ENCODE measurements around the gene CEP20. TPM values are rescaled to one million over a fixed set of nuclear protein-coding genes. Genes with fewer than 3 reads are reported as not detected.

Gene CEP20
- total and polyA plus RNA-seq, 10 of the 15 experiments (the other 5 are each of a cell fraction or from before 2014, with no cell fraction given): 33.4 to 57.8 (median 52.6) TPM

GRCh38 chr16:15864939-15865338 is 23.5 kb downstream of the CEP20 start:
- FAIRE-seq (no peak), ATAC-seq (no peak), DNase-seq (ENCODE audit: low read depth, low spot score) (no peak)
- SMC1A ChIA-PET (ENCODE audit: uncharacterized antibody, unreplicated experiment): no interaction called here
- no peaks in the 10 kb centered on the region for H3K9me3 ChIP-seq (replicated peaks; ENCODE audit: control insufficient read depth, insufficient read depth, low read length)
- in situ Hi-C loops (cut with MboI): no loop called here
- H3K4me1 ChIP-seq (ENCODE audit: control insufficient read depth, insufficient read depth, low read length): no peaks in the 10 kb centered on the region
- H3K27ac ChIP-seq (ENCODE audit: control insufficient read depth, insufficient read depth): no peak overlapping the region
- no peaks in the 10 kb centered on the region for H3K27me3 ChIP-seq (replicated peaks in 1 of 2; ENCODE audit: control insufficient read depth in 2 of 2, insufficient read depth in 2 of 2, low read length in 1 of 2)
- RAD21 ChIA-PET (ENCODE audit: unreplicated experiment): no interaction called here
- intact Hi-C loops (cut with micrococcal nuclease; ENCODE audit: unreplicated experiment): no loop called here
- no peak overlapping the region for H3K4me2 ChIP-seq (ENCODE audit: control insufficient read depth, insufficient read depth)
- no peak overlapping the region for H3K9ac ChIP-seq (ENCODE audit: control insufficient read depth, insufficient read depth, low read length)
- POLR2A ChIA-PET: no interaction called here
- H3K79me2 ChIP-seq (ENCODE audit: control insufficient read depth, insufficient read depth, low read length): no peaks in the 10 kb centered on the region
- 98% methylated on average over 5 of the region's 5 CpGs for WGBS (ENCODE audit: insufficient coverage, insufficient replicate concordance, low lambda C conversion rate, missing lambda C conversion rate)
- TF ChIP-seq CEBPB (IDR thresholded peaks at IDR 0.05; ENCODE audit: borderline replicate concordance in 1 of 2, low read depth in 2 of 2, low read length in 2 of 2): no peak
- no peak for TF ChIP-seq FOS (IDR thresholded peaks at IDR 0.05; ENCODE audit: borderline replicate concordance, extremely low read depth, insufficient read length)
- no peak for TF ChIP-seq SREBF2 (IDR thresholded peaks at IDR 0.05; ENCODE audit: low read length)
- TF ChIP-seq BRCA1 (IDR thresholded peaks at IDR 0.05; ENCODE audit: low read depth, low read length): no peak
- no peak for TF ChIP-seq MYB (IDR thresholded peaks at IDR 0.05; ENCODE audit: borderline replicate concordance, low read depth, low read length)
- no peak for TF ChIP-seq JUNB (IDR thresholded peaks at IDR 0.05)
- TF ChIP-seq SPI1 (IDR thresholded peaks at IDR 0.05; ENCODE audit: borderline replicate concordance, insufficient read depth, low read depth, low read length): no peak
- peaks cover 0 to 11% of the 10 kb centered on the region in 2 experiments; a peak in 1 of 4 replicates for H3K36me3 ChIP-seq (ENCODE audit: control insufficient read depth in 2 of 2, insufficient read depth in 2 of 2, low read length in 1 of 2)
- H4K20me1 ChIP-seq (ENCODE audit: control insufficient read depth, insufficient read depth): no peaks in the 10 kb centered on the region
- no peak overlapping the region for H3K4me3 ChIP-seq
- H2AFZ ChIP-seq (ENCODE audit: control insufficient read depth, low read depth, low read length): no peak overlapping the region
- BruUV-seq (replicated peaks): no TSS peak
- CTCF ChIA-PET: no interaction called here

GRCh38 chr16:15861996-15862395 is 26.4 kb downstream of the CEP20 start:
- Histone ChIP-seq H3K4me1 (ENCODE audit: control insufficient read depth, insufficient read depth, low read length) (peaks cover 4% of the 10 kb centered on the region; the same call in 1 of the 2 replicates), H3K4me3 (no peak overlapping the region), H3K4me2 (ENCODE audit: control insufficient read depth, insufficient read depth) (no peak overlapping the region), H3K27ac (ENCODE audit: control insufficient read depth, insufficient read depth) (no peak overlapping the region), H3K9me3 (replicated peaks; ENCODE audit: control insufficient read depth, insufficient read depth, low read length) (no peaks in the 10 kb centered on the region), H3K79me2 (ENCODE audit: control insufficient read depth, insufficient read depth, low read length) (no peaks in the 10 kb centered on the region), H4K20me1 (ENCODE audit: control insufficient read depth, insufficient read depth) (no peaks in the 10 kb centered on the region), H2AFZ (ENCODE audit: control insufficient read depth, low read depth, low read length) (no peak overlapping the region), H3K36me3 (ENCODE audit: control insufficient read depth in 2 of 2, insufficient read depth in 2 of 2, low read length in 1 of 2) (peaks cover 0 to 3% of the 10 kb centered on the region in 2 experiments; a peak in 1 of 4 replicates), H3K27me3 (replicated peaks in 1 of 2; ENCODE audit: control insufficient read depth in 2 of 2, insufficient read depth in 2 of 2, low read length in 1 of 2) (peaks cover 9 to 10% of the 10 kb centered on the region in 2 experiments), H3K9ac (ENCODE audit: control insufficient read depth, insufficient read depth, low read length) (no peak overlapping the region)
- ATAC-seq (no peak), FAIRE-seq (no peak), DNase-seq (ENCODE audit: low read depth, low spot score) (no peak)
- BruUV-seq (replicated peaks): no TSS peak
- intact Hi-C loops (cut with micrococcal nuclease; ENCODE audit: unreplicated experiment) (no loop called here), in situ Hi-C loops (cut with MboI) (no loop called here)
- 55% methylated on average over 3 of the region's 3 CpGs for WGBS (ENCODE audit: insufficient coverage, insufficient replicate concordance, low lambda C conversion rate, missing lambda C conversion rate)
- ChIA-PET RAD21 (ENCODE audit: unreplicated experiment) (no interaction called here), SMC1A (ENCODE audit: uncharacterized antibody, unreplicated experiment) (interaction anchor here (1.6 kb wide), 1 partner anchor 11 kb away, joined by 6 read pairs; no protein-coding TSS in a partner anchor), CTCF (no interaction called here), POLR2A (no interaction called here)
- TF ChIP-seq ZNF274 (IDR thresholded peaks at IDR 0.05; ENCODE audit: insufficient read depth, insufficient read length): no peak
- TF ChIP-seq PML (IDR thresholded peaks at IDR 0.05; ENCODE audit: low read length): no peak
